H1 (cell line): ENCODE data around the gene KCNB1. TPM values are rescaled to one million over a fixed set of nuclear protein-coding genes. Genes with fewer than 3 reads are reported as not detected.

ENCODE experiments used
- CTCF ChIA-PET: fragments of 300-600 bp; sonication (Branson Sonifier 250); formaldehyde crosslinking; loops from one replicate; lab custom pipeline; 2021; ENCODE audit not compliant: partially characterized antibody; lab: Charles Lee
- POLR2A ChIA-PET: fragments of 300-600 bp; sonication (Branson Sonifier 250); formaldehyde crosslinking; loops from one replicate; lab custom pipeline; 2021; ENCODE audit warnings: inconsistent platforms; ENCODE audit not compliant: partially characterized antibody; lab: Charles Lee
- DNase-seq, 2 experiments: peaks; one replicate each; pipeline versions ENCODE4 v3.0.0 to v3.0.0-alpha.2; 2010 to 2022; ENCODE audit warnings: low spot score in 2 of 2, low read depth in 1 of 2, mixed read lengths in 1 of 2
- FAIRE-seq: peaks from 2 replicates; lab custom pipeline; 2011; peaks lifted over from hg19 to GRCh38; lab: Jason Lieb, UNC
- H2AFZ ChIP-seq: 2 replicates; pipeline ENCODE4 v1.8.1; 2012; ENCODE audit warnings: low read length, inconsistent platforms
- H2AK5ac ChIP-seq: 2 replicates; pipeline ENCODE4 v1.6.1; 2013; ENCODE audit warnings: low read depth, low read length
- H2BK120ac ChIP-seq: replicated peaks from 2 replicates; pipeline ENCODE3; 2013; ENCODE audit warnings: low read depth, low read length, inconsistent platforms
- H2BK12ac ChIP-seq: 2 replicates; pipeline ENCODE4 v1.6.1; 2013; ENCODE audit warnings: low read depth, low read length
- H2BK15ac ChIP-seq: 2 replicates; pipeline ENCODE4 v1.6.1; 2013; ENCODE audit warnings: low read length
- H2BK20ac ChIP-seq: 2 replicates; pipeline ENCODE4 v1.6.1; 2013; ENCODE audit warnings: low read length
- H2BK5ac ChIP-seq: 2 replicates; pipeline ENCODE4 v1.6.1; 2013; ENCODE audit warnings: low read depth, low read length
- H3K14ac ChIP-seq: 2 replicates; pipeline ENCODE4 v1.6.1; 2013; ENCODE audit warnings: inconsistent platforms; ENCODE audit not compliant: insufficient read length
- H3K18ac ChIP-seq: 2 replicates; pipeline ENCODE4 v1.6.1; 2013; ENCODE audit warnings: low read length; ENCODE audit errors: extremely low read depth
- H3K23ac ChIP-seq: 2 replicates; pipeline ENCODE4 v1.6.1; 2013; ENCODE audit warnings: inconsistent platforms; ENCODE audit not compliant: insufficient read length
- H3K23me2 ChIP-seq: 2 replicates; pipeline ENCODE4 v1.6.1; 2013; ENCODE audit warnings: low read depth, low read length
- H3K27ac ChIP-seq: 2 replicates; pipeline ENCODE4 v1.6.1; 2011; ENCODE audit warnings: low read depth, low read length, inconsistent platforms
- H3K27me3 ChIP-seq, 4 experiments: replicated peaks in 1 of 4; 1 replicate in 1 of 4; 2 replicates in 3 of 4; pipeline versions ENCODE4 v1.6.1 to v1.8.1; 2011 to 2013; ENCODE audit warnings: low read length in 3 of 4, mild to moderate bottlenecking in 3 of 4, inconsistent platforms in 2 of 4, mixed read lengths in 2 of 4, moderate library complexity in 1 of 4; ENCODE audit not compliant: control insufficient read depth in 3 of 4, insufficient read depth in 3 of 4; ENCODE audit errors: extremely low read depth in 1 of 4
- H3K36me3 ChIP-seq, 4 experiments: 2 replicates each; pipeline versions ENCODE4 v1.6.1 to v1.8.1; 2011 to 2013; ENCODE audit warnings: mild to moderate bottlenecking in 4 of 4, low read length in 3 of 4, moderate library complexity in 2 of 4, control low read depth in 1 of 4, inconsistent platforms in 1 of 4; ENCODE audit not compliant: insufficient read depth in 4 of 4, control insufficient read depth in 2 of 4
- H3K4ac ChIP-seq: replicated peaks from 2 replicates; pipeline ENCODE3; 2013; ENCODE audit warnings: low read length, low read depth, mixed read lengths, inconsistent platforms; ENCODE audit not compliant: insufficient read length
- H3K4me1 ChIP-seq, 4 experiments: replicated peaks in 1 of 4; 1 replicate in 1 of 4; 2 replicates in 3 of 4; pipeline versions ENCODE4 v1.6.1 to v1.8.1; 2011 to 2013; ENCODE audit warnings: low read length in 3 of 4, inconsistent platforms in 2 of 4, mixed read lengths in 1 of 4; ENCODE audit not compliant: insufficient read depth in 4 of 4, control insufficient read depth in 3 of 4
- H3K4me2 ChIP-seq, 2 experiments: 2 replicates each; pipeline versions ENCODE4 v1.6.1 to v1.8.1; 2011 to 2013; ENCODE audit warnings: low read depth in 2 of 2, low read length in 2 of 2, control low read depth in 1 of 2, inconsistent platforms in 1 of 2, mild to moderate bottlenecking in 1 of 2; ENCODE audit not compliant: insufficient read depth in 1 of 2
- H3K4me3 ChIP-seq, 4 experiments: fragments of 200-600, 300-600 bp in 1 of 4; sonication (generic), shearing (Covaris generic), sonication (Bioruptor Twin) in 1 of 4; 2 replicates each; pipeline versions ENCODE4 v1.5.1 to v1.8.1; 2011 to 2016; ENCODE audit warnings: low read length in 4 of 4, low read depth in 3 of 4, control low read depth in 2 of 4, inconsistent platforms in 2 of 4, mild to moderate bottlenecking in 2 of 4, mixed read lengths in 1 of 4, moderate library complexity in 1 of 4; ENCODE audit not compliant: insufficient read depth in 2 of 4; ENCODE audit errors: extremely low read depth in 1 of 4
- H3K56ac ChIP-seq: replicated peaks from 2 replicates; pipeline ENCODE3; 2013; ENCODE audit warnings: low read depth, mild to moderate bottlenecking, mixed read lengths, low read length, inconsistent platforms; ENCODE audit not compliant: insufficient read length
- H3K79me1 ChIP-seq: 2 replicates; pipeline ENCODE4 v1.6.1; 2013; ENCODE audit warnings: low read depth, low read length, control low read depth
- H3K79me2 ChIP-seq, 2 experiments: 2 replicates each; pipeline versions ENCODE4 v1.6.1 to v1.8.1; 2012 to 2013; ENCODE audit warnings: low read length in 2 of 2, mild to moderate bottlenecking in 2 of 2, inconsistent platforms in 1 of 2; ENCODE audit not compliant: insufficient read depth in 2 of 2, control insufficient read depth in 1 of 2
- H3K9ac ChIP-seq, 4 experiments: replicated peaks in 1 of 4; 1 replicate in 1 of 4; 2 replicates in 3 of 4; pipeline versions ENCODE4 v1.6.1 to v1.8.1; 2011 to 2013; ENCODE audit warnings: low read depth in 3 of 4, low read length in 3 of 4, control low read depth in 2 of 4, mild to moderate bottlenecking in 2 of 4, moderate library complexity in 2 of 4, inconsistent platforms in 1 of 4; ENCODE audit errors: extremely low read depth in 1 of 4
- H3K9me3 ChIP-seq, 2 experiments: 2 replicates each; pipeline versions ENCODE4 v1.6.1 to v1.8.1; 2012 to 2013; ENCODE audit warnings: mild to moderate bottlenecking in 2 of 2, moderate library complexity in 2 of 2, control low read depth in 1 of 2, inconsistent platforms in 1 of 2, low read depth in 1 of 2, low read length in 1 of 2, mixed read lengths in 1 of 2; ENCODE audit not compliant: insufficient read depth in 2 of 2
- H4K20me1 ChIP-seq, 2 experiments: replicated peaks in 1 of 2; 2 replicates each; pipeline versions ENCODE3 to v1.8.1; 2011 to 2013; ENCODE audit warnings: inconsistent platforms in 2 of 2, low read length in 2 of 2, mild to moderate bottlenecking in 1 of 2; ENCODE audit not compliant: insufficient read depth in 2 of 2, control insufficient read depth in 1 of 2
- H4K5ac ChIP-seq: 2 replicates; pipeline ENCODE4 v1.6.1; 2013; ENCODE audit warnings: low read length, low read depth, mixed read lengths, inconsistent platforms; ENCODE audit not compliant: insufficient read length
- H4K8ac ChIP-seq: 2 replicates; pipeline ENCODE4 v1.8.0; 2013; ENCODE audit warnings: mild to moderate bottlenecking, moderate library complexity, low read length, inconsistent platforms; ENCODE audit not compliant: insufficient read depth; ENCODE audit errors: extremely low read depth
- H4K91ac ChIP-seq: replicated peaks from 2 replicates; pipeline ENCODE3; 2013; ENCODE audit warnings: low read length, mixed read lengths, inconsistent platforms; ENCODE audit not compliant: insufficient read length
- ASH2L ChIP-seq: fragments of 200-600, 300-600 bp; sonication (generic); IDR thresholded peaks from one replicate; pipeline ENCODE4 v1.7.1; 2017; ENCODE audit warnings: low read length
- BACH1 ChIP-seq: IDR thresholded peaks from 2 replicates; pipeline ENCODE4 v1.6.1; 2012; ENCODE audit warnings: low read length, improper control_type of control experiment
- CTBP2 ChIP-seq: IDR thresholded peaks from 2 replicates; pipeline ENCODE4 v1.7.0; 2011; ENCODE audit warnings: borderline replicate concordance, mild to moderate bottlenecking, moderate library complexity, mixed read lengths, low read length; ENCODE audit not compliant: insufficient read depth, insufficient read length
- EZH2 ChIP-seq: fragments of 200-600 bp; sonication (generic); IDR thresholded peaks from 2 replicates; pipeline ENCODE4 v1.7.1; 2012; ENCODE audit warnings: low read depth, mild to moderate bottlenecking, moderate library complexity, low read length, inconsistent platforms; ENCODE audit not compliant: severe bottlenecking
- KDM1A ChIP-seq: fragments of 200-600, 300-600 bp; sonication (generic); IDR thresholded peaks from 2 replicates; pipeline ENCODE4 v1.7.1; 2016; ENCODE audit warnings: mild to moderate bottlenecking, low read length, borderline replicate concordance
- NANOG ChIP-seq: IDR thresholded peaks from 2 replicates; pipeline ENCODE4 v1.6.1; 2011; ENCODE audit warnings: low read length, low read depth, mild to moderate bottlenecking, inconsistent platforms; ENCODE audit not compliant: insufficient read depth, poor library complexity, severe bottlenecking
- RXRA ChIP-seq: IDR thresholded peaks from 2 replicates; pipeline ENCODE4 v1.6.1; 2011; ENCODE audit warnings: low read depth, mild to moderate bottlenecking, low read length, moderate library complexity; ENCODE audit not compliant: insufficient read depth
- SP1 ChIP-seq: IDR thresholded peaks from 2 replicates; pipeline ENCODE4 v1.6.1; 2011; ENCODE audit warnings: low read depth, low read length
- TCF12 ChIP-seq: IDR thresholded peaks from 2 replicates; pipeline ENCODE4 v1.6.1; 2011; ENCODE audit warnings: low read depth, mild to moderate bottlenecking, low read length
- WGBS, 2 experiments: shearing (Covaris generic) in 1 of 2; methylation state at CpG; one replicate each; pipeline versions ENCODE4 v1.1.6 to v1.1.7; 2013 to 2015; ENCODE audit warnings: low lambda C conversion rate in 2 of 2, mixed read lengths in 2 of 2, inconsistent platforms in 1 of 2, low coverage in 1 of 2, missing lambda C conversion rate in 1 of 2; ENCODE audit not compliant: insufficient replicate concordance in 2 of 2, insufficient coverage in 1 of 2, insufficient read length in 1 of 2; ENCODE audit errors: extremely low coverage in 1 of 2, missing lambda C conversion rate in 1 of 2; 5-methylcytosine and 5-hydroxymethylcytosine counted together
- polyA plus RNA-seq, 7 experiments: library from polyadenylated mRNA; depleted of rRNA in 3 of 7; stranded (reverse) in 5 of 7; unstranded in 2 of 7; fragments of >200 nt in 5 of 7; fragments of 200-250 nt in 2 of 7; gene quantifications; 1 replicate in 5 of 7; 2 replicates in 1 of 7; 4 replicates in 1 of 7; pipeline versions ENCODE4 v1.2.1 to v1.2.3, GENCODE V29; 2011 to 2013; ENCODE audit warnings: missing spikeins in 2 of 7, mixed read lengths in 2 of 7
- total RNA-seq: library from RNA; stranded (reverse); fragmentation: NEBNext Ultra II Directional; extraction: Animal tissue kit (Norgen Biotek cat#: 25700); gene quantifications from 2 replicates; pipeline ENCODE4 v1.2.1, GENCODE V29; 2021
- TF ChIP-seq, protein P1 (sequence below): IDR thresholded peaks from 2 replicates; pipeline ENCODE4 v1.6.1; 2011; ENCODE audit warnings: low read length, improper control_type of control experiment

Gene KCNB1
- total and polyA plus RNA-seq, 2 of the 8 experiments (the other 6 are each of a cell fraction or from before 2014, with no cell fraction given) = 0.58 to 0.67 TPM

DNA sequence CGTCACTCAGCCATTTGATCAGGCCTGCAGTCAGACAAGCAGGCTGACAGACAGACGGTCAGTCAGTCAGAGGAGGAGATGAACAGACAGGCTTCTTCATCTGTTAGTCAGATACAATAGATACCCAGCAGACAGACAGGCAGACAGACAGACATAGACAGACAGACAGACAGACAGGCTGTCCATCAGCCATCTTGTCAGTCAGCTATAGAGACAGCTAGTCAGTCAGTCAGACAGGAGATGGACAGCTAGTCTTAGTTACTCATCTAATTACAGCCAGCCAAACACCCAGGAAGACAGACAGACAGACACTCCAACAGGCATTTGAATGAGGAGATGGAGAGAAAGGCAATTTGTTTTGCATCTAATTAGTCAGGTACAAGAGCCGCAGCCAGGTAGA, 36.4 kb downstream of the KCNB1 start:
- no peaks in the 10 kb centered on the region for H4K20me1 ChIP-seq
- 92% methylated on average over 3 of the region's 3 CpGs; no CpG with 5 or more reads in 1 of the 2 experiments for WGBS, 2 experiments
- ChIA-PET CTCF (interaction anchor here (0.9 to 5.4 kb wide), 9 partner anchors 10 to 100 kb away, joined by 3 to 19 read pairs (median 6); partner anchors contain the start of gene KCNB1), POLR2A (interaction anchor here (0.8 to 1.0 kb wide), 2 partner anchors 13 to 96 kb away, joined by 3 read pairs; no protein-coding TSS in a partner anchor)
- H3K27ac ChIP-seq = no peak overlapping the region
- no peak for DNase-seq
- H3K4me1 ChIP-seq = peaks cover 14 to 29% (median 17%) of the 10 kb centered on the region in 4 experiments
- H3K27me3 ChIP-seq = no peaks in the 10 kb centered on the region; a peak in 1 of 7 replicates
- H2BK12ac ChIP-seq = peak overlapping the region; percentile 55; the same call in 1 of the 2 replicates
- no peak overlapping the region for H4K8ac ChIP-seq
- no peaks in the 10 kb centered on the region for H3K79me1 ChIP-seq
- H2BK120ac ChIP-seq = no peak overlapping the region
- no peak for FAIRE-seq
- H4K91ac ChIP-seq = no peak overlapping the region
- H3K9ac ChIP-seq = no peak overlapping the region; a peak in 1 of 7 replicates
- H2BK5ac ChIP-seq = no peak overlapping the region
- peak overlapping the region; percentile 46; the same call in 1 of the 2 replicates for H2BK15ac ChIP-seq
- no peak overlapping the region for H2BK20ac ChIP-seq
- H3K36me3 ChIP-seq = no peaks in the 10 kb centered on the region
- no peaks in the 10 kb centered on the region for H3K79me2 ChIP-seq
- H2AFZ ChIP-seq = no peak overlapping the region
- no peak overlapping the region for H3K56ac ChIP-seq
- no peak overlapping the region for H3K23ac ChIP-seq
- H3K9me3 ChIP-seq = no peaks in the 10 kb centered on the region
- H3K18ac ChIP-seq = no peak overlapping the region
- no peak overlapping the region for H3K4me2 ChIP-seq
- no peak overlapping the region for H3K14ac ChIP-seq
- no peak overlapping the region for H3K4me3 ChIP-seq
- H2AK5ac ChIP-seq = peak overlapping the region; percentile 56; the same call in 1 of the 2 replicates
- no peaks in the 10 kb centered on the region; the same call in 1 of the 2 replicates for H3K23me2 ChIP-seq
- H3K4ac ChIP-seq = no peak overlapping the region
- no peak overlapping the region for H4K5ac ChIP-seq
- TF ChIP-seq TCF12 (no peak), BACH1 (no peak), RXRA (no peak), SP1 (no peak), KDM1A (no peak), CTBP2 (no peak), ASH2L (no peak), EZH2 (no peak), NANOG (no peak)
- TF ChIP-seq, protein P1, sequence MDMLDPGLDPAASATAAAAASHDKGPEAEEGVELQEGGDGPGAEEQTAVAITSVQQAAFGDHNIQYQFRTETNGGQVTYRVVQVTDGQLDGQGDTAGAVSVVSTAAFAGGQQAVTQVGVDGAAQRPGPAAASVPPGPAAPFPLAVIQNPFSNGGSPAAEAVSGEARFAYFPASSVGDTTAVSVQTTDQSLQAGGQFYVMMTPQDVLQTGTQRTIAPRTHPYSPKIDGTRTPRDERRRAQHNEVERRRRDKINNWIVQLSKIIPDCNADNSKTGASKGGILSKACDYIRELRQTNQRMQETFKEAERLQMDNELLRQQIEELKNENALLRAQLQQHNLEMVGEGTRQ = no peak
